ENCODE data around the gene ARPC5L. TPM values are rescaled to one million over a fixed set of nuclear protein-coding genes. Genes with fewer than 3 reads are reported as not detected.

ARPC5L gene
- total RNA-seq, 1 experiment from 2014 or later = 73.9 TPM

DNA sequence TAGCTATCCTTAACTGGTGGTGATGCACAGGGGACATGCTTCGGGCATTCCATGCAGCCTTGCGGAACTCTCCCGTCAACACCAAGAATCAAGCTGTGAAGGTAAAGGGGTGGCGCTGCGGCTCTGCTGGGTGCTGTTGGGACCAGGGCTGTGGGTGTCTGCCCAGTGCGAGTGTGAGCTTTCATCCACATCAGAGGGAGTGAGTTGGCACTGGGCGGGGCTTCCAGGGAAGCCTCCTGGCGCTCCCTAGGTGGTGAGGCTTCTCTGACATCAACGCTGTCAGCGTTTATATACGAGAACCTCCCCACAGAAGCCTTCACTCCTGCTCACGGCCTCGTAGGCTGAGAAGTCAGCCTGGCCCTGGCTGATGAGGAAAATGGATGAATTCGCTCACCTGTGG is 11.7 kb downstream of the ARPC5L start:
- H3K4me1 ChIP-seq (ENCODE audit: insufficient read depth, low read length, poor library complexity, severe bottlenecking) = peaks cover 18% of the 10 kb centered on the region
- no peak overlapping the region for H3K4me3 ChIP-seq (ENCODE audit: low read depth, low read length, poor library complexity, severe bottlenecking)
- intact Hi-C loops (cut with micrococcal nuclease; ENCODE audit: unreplicated experiment) = no loop called here
- peaks cover 60% of the 10 kb centered on the region for H3K36me3 ChIP-seq (ENCODE audit: insufficient read depth, low read length, poor library complexity, severe bottlenecking)
- POLR2A ChIA-PET (ENCODE audit: low non-redundant PET) = no interaction called here
- TF ChIP-seq, protein P1, sequence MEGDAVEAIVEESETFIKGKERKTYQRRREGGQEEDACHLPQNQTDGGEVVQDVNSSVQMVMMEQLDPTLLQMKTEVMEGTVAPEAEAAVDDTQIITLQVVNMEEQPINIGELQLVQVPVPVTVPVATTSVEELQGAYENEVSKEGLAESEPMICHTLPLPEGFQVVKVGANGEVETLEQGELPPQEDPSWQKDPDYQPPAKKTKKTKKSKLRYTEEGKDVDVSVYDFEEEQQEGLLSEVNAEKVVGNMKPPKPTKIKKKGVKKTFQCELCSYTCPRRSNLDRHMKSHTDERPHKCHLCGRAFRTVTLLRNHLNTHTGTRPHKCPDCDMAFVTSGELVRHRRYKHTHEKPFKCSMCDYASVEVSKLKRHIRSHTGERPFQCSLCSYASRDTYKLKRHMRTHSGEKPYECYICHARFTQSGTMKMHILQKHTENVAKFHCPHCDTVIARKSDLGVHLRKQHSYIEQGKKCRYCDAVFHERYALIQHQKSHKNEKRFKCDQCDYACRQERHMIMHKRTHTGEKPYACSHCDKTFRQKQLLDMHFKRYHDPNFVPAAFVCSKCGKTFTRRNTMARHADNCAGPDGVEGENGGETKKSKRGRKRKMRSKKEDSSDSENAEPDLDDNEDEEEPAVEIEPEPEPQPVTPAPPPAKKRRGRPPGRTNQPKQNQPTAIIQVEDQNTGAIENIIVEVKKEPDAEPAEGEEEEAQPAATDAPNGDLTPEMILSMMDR (conservative IDR thresholded peaks at IDR 0.05; ENCODE audit: low read depth, low read length) = no peak
- TF ChIP-seq EZH2 (IDR thresholded peaks at IDR 0.05; ENCODE audit: borderline replicate concordance, low read depth, low read length, poor library complexity, severe bottlenecking) = no peak
- no peak for DNase-seq (ENCODE audit: low spot score)
- no peak overlapping the region for H3K27ac ChIP-seq (ENCODE audit: low read depth, low read length, poor library complexity, severe bottlenecking)
- no peaks in the 10 kb centered on the region for H3K27me3 ChIP-seq (replicated peaks; ENCODE audit: insufficient read depth, low read depth, low read length, poor library complexity)
- no peaks in the 10 kb centered on the region for H3K9me3 ChIP-seq (ENCODE audit: low read depth, low read length, poor library complexity, severe bottlenecking)
- CTCF ChIA-PET = no interaction called here
- no TSS peak for BruUV-seq (replicated peaks)

DNA sequence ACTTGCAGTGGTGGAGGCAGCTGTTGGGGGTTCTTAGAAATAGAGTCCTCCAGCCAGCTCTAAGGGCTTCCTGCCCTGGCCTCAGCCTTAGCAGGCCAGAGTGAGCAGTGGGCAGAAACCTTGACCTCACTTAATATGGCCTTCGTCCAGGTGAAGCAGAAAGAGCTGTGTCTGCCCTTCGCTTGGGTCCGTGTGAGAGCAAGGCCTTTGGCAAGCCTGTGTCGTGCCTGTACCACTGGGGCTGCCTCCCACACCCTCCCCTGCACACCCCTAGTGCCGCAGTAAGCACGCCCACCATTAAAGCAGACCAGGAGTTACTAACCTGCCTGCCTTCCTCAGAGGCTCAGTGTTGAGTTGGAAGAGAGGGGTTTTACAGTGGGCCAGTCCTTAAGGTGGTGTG is 13.6 kb downstream of the ARPC5L start:
- H3K36me3 ChIP-seq (ENCODE audit: insufficient read depth, low read length, poor library complexity, severe bottlenecking) = peaks cover 74% of the 10 kb centered on the region
- DNase-seq (ENCODE audit: low spot score) = no peak
- TF ChIP-seq, protein P1 (conservative IDR thresholded peaks at IDR 0.05; ENCODE audit: low read depth, low read length) = no peak
- no peak for TF ChIP-seq EZH2 (IDR thresholded peaks at IDR 0.05; ENCODE audit: borderline replicate concordance, low read depth, low read length, poor library complexity, severe bottlenecking)
- POLR2A ChIA-PET (ENCODE audit: low non-redundant PET) = no interaction called here
- CTCF ChIA-PET = no interaction called here
- no peak overlapping the region for H3K4me3 ChIP-seq (ENCODE audit: low read depth, low read length, poor library complexity, severe bottlenecking)
- no peak overlapping the region for H3K27ac ChIP-seq (ENCODE audit: low read depth, low read length, poor library complexity, severe bottlenecking)
- H3K4me1 ChIP-seq (ENCODE audit: insufficient read depth, low read length, poor library complexity, severe bottlenecking) = peaks cover 14% of the 10 kb centered on the region
- no peaks in the 10 kb centered on the region for H3K27me3 ChIP-seq (replicated peaks; ENCODE audit: insufficient read depth, low read depth, low read length, poor library complexity)
- BruUV-seq (replicated peaks) = no TSS peak
- intact Hi-C loops (cut with micrococcal nuclease; ENCODE audit: unreplicated experiment) = no loop called here
- no peaks in the 10 kb centered on the region for H3K9me3 ChIP-seq (ENCODE audit: low read depth, low read length, poor library complexity, severe bottlenecking)

DNA sequence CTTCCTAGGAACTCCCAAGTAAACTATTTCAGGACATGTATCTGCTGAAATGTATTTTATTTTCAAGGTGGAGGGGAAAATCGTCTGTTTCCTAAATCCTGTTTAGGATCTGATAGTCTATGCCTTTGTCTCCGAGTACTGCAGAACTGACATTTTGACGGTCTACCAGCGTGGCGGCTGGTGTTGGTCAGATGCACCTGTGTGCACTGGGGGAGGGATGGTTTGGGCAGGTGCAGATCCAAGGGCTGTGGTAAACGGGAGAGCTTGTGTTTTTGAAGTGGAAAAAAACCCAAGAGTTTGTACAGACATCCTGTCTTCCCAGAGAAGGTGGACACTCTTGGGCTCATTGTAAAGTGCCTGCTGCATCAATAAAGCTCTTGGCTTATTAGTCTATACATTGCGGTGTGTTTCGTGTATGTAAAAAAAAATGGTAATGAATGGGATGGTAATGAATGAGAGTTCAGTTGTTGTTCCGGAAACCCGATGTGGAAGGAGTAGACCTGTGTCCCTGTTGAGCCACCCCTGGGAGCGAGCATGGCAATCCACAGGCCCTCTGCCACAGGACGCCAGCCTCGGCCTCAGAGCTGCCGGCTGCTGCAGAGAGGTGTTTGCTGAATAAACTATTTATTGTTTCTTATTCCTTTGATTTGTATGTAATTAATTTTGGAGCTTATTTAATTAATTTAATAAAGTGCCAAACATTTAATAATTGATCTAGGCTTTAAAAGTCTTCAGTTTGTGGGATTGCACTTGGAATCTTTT is 15.3 kb downstream of the ARPC5L start:
- Histone ChIP-seq H3K4me3 (ENCODE audit: low read depth, low read length, poor library complexity, severe bottlenecking) (no peak overlapping the region), H3K4me1 (ENCODE audit: insufficient read depth, low read length, poor library complexity, severe bottlenecking) (peaks cover 8% of the 10 kb centered on the region), H3K27ac (ENCODE audit: low read depth, low read length, poor library complexity, severe bottlenecking) (no peak overlapping the region), H3K27me3 (replicated peaks; ENCODE audit: insufficient read depth, low read depth, low read length, poor library complexity) (no peaks in the 10 kb centered on the region), H3K9me3 (ENCODE audit: low read depth, low read length, poor library complexity, severe bottlenecking) (no peaks in the 10 kb centered on the region), H3K36me3 (ENCODE audit: insufficient read depth, low read length, poor library complexity, severe bottlenecking) (peaks cover 74% of the 10 kb centered on the region)
- CTCF ChIA-PET = interaction anchor here (1.1 kb wide), 1 partner anchor 9 kb away, joined by 3 read pairs; no protein-coding TSS in a partner anchor
- no peak for DNase-seq (ENCODE audit: low spot score)
- TSS peak; percentile 60 for BruUV-seq (replicated peaks)
- TF ChIP-seq, protein P1 (conservative IDR thresholded peaks at IDR 0.05; ENCODE audit: low read depth, low read length) = no peak
- TF ChIP-seq EZH2 (IDR thresholded peaks at IDR 0.05; ENCODE audit: borderline replicate concordance, low read depth, low read length, poor library complexity, severe bottlenecking) = no peak
- POLR2A ChIA-PET (ENCODE audit: low non-redundant PET) = no interaction called here
- intact Hi-C loops (cut with micrococcal nuclease; ENCODE audit: unreplicated experiment) = no loop called here
